H9 (cell line): ENCODE data around the gene IPO11. TPM values are rescaled to one million over a fixed set of nuclear protein-coding genes. Genes with fewer than 3 reads are reported as not detected.
"Not testable (repeated sequence)": the region's sequence is repeated elsewhere in the genome, so short reads cannot be mapped to it uniquely, and the experiment has no call there.

Experiments
- DNase-seq: peaks from one replicate; pipeline ENCODE4 v3.0.0-alpha.2; 2017
- H2AFZ ChIP-seq: one replicate; pipeline ENCODE4 v1.6.1; 2013; ENCODE audit warnings: mild to moderate bottlenecking, low read length, control low read depth, moderate library complexity
- H2AK5ac ChIP-seq: 2 replicates; pipeline ENCODE4 v1.6.1; 2013; ENCODE audit warnings: low read length, control low read depth, mixed read lengths; ENCODE audit not compliant: insufficient read length
- H2BK120ac ChIP-seq: one replicate; pipeline ENCODE4 v1.6.1; 2013; ENCODE audit warnings: low read depth, mild to moderate bottlenecking, low read length, control low read depth, inconsistent platforms; ENCODE audit not compliant: poor library complexity, severe bottlenecking
- H2BK12ac ChIP-seq: 2 replicates; pipeline ENCODE4 v1.6.1; 2013; ENCODE audit warnings: low read length, control low read depth, mixed read lengths, low read depth; ENCODE audit not compliant: insufficient read length
- H2BK15ac ChIP-seq: 2 replicates; pipeline ENCODE4 v1.6.1; 2013; ENCODE audit warnings: low read depth, low read length, control low read depth
- H2BK20ac ChIP-seq: one replicate; pipeline ENCODE4 v1.6.1; 2013; ENCODE audit warnings: low read depth, mild to moderate bottlenecking, low read length, control low read depth, inconsistent platforms; ENCODE audit not compliant: poor library complexity, severe bottlenecking
- H2BK5ac ChIP-seq: 2 replicates; pipeline ENCODE4 v1.6.1; 2013; ENCODE audit warnings: low read length, control low read depth, mixed read lengths; ENCODE audit not compliant: insufficient read length
- H3K14ac ChIP-seq: 2 replicates; pipeline ENCODE4 v1.6.1; 2013; ENCODE audit warnings: low read length, control low read depth; ENCODE audit not compliant: insufficient read depth
- H3K18ac ChIP-seq: 2 replicates; pipeline ENCODE4 v1.6.1; 2013; ENCODE audit warnings: low read depth, mild to moderate bottlenecking, mixed read lengths, low read length, control low read depth; ENCODE audit not compliant: insufficient read length
- H3K23ac ChIP-seq: 2 replicates; pipeline ENCODE4 v1.6.1; 2013; ENCODE audit warnings: low read length, control low read depth, mixed read lengths, low read depth; ENCODE audit not compliant: insufficient read length
- H3K23me2 ChIP-seq: 2 replicates; pipeline ENCODE4 v1.6.1; 2013; ENCODE audit warnings: low read depth, mild to moderate bottlenecking, mixed read lengths, low read length, control low read depth; ENCODE audit not compliant: insufficient read length, poor library complexity, severe bottlenecking
- H3K27ac ChIP-seq: 2 replicates; pipeline ENCODE4 v1.5.1; 2013; ENCODE audit warnings: low read length, control low read depth, mixed read lengths, low read depth; ENCODE audit not compliant: insufficient read length
- H3K27me3 ChIP-seq: 2 replicates; pipeline ENCODE4 v1.6.1; 2013; ENCODE audit warnings: low read length, control low read depth, inconsistent platforms; ENCODE audit not compliant: insufficient read depth
- H3K4ac ChIP-seq: 2 replicates; pipeline ENCODE4 v1.6.1; 2013; ENCODE audit warnings: low read depth, mild to moderate bottlenecking, control low read depth, inconsistent platforms, low read length, moderate library complexity
- H3K4me1 ChIP-seq: 2 replicates; pipeline ENCODE4 v1.6.1; 2013; ENCODE audit warnings: low read length, control low read depth, inconsistent platforms; ENCODE audit not compliant: insufficient read depth
- H3K4me2 ChIP-seq: 2 replicates; pipeline ENCODE4 v1.6.1; 2013; ENCODE audit warnings: low read length, control low read depth, mixed read lengths; ENCODE audit not compliant: insufficient read length, insufficient read depth
- H3K56ac ChIP-seq: 2 replicates; pipeline ENCODE4 v1.6.1; 2013; ENCODE audit warnings: low read depth, mild to moderate bottlenecking, mixed read lengths, low read length, control low read depth; ENCODE audit not compliant: insufficient read length
- H3K79me1 ChIP-seq: 2 replicates; pipeline ENCODE4 v1.6.1; 2013; ENCODE audit warnings: low read depth, mild to moderate bottlenecking, moderate library complexity, low read length, control low read depth, inconsistent platforms; ENCODE audit not compliant: insufficient read depth, poor library complexity, severe bottlenecking
- H3K79me2 ChIP-seq: 2 replicates; pipeline ENCODE4 v1.6.1; 2013; ENCODE audit warnings: low read length, control low read depth, inconsistent platforms; ENCODE audit not compliant: insufficient read depth
- H3K9ac ChIP-seq: 2 replicates; pipeline ENCODE4 v1.6.1; 2013; ENCODE audit warnings: low read length, control low read depth, mixed read lengths; ENCODE audit not compliant: insufficient read length; ENCODE audit errors: extremely low read depth
- H3K9me3 ChIP-seq: one replicate; pipeline ENCODE4 v1.6.1; 2013; ENCODE audit warnings: low read depth, low read length, inconsistent platforms; ENCODE audit not compliant: control insufficient read depth
- H3T11ph ChIP-seq: one replicate; pipeline ENCODE4 v1.6.1; 2013; ENCODE audit warnings: mild to moderate bottlenecking, low read length, control low read depth, inconsistent platforms
- H4K20me1 ChIP-seq: one replicate; pipeline ENCODE4 v1.6.1; 2013; ENCODE audit not compliant: control insufficient read depth, insufficient read length, insufficient read depth
- H4K5ac ChIP-seq: 2 replicates; pipeline ENCODE4 v1.6.1; 2013; ENCODE audit warnings: low read depth, mild to moderate bottlenecking, mixed read lengths, low read length, control low read depth; ENCODE audit not compliant: insufficient read length
- H4K8ac ChIP-seq: replicated peaks from 2 replicates; pipeline ENCODE4 v1.6.1; 2013; ENCODE audit warnings: low read length, control low read depth, mixed read lengths, low read depth; ENCODE audit not compliant: insufficient read length
- H4K91ac ChIP-seq: 2 replicates; pipeline ENCODE4 v1.6.1; 2013; ENCODE audit warnings: low read depth, mild to moderate bottlenecking, moderate library complexity, mixed read lengths, low read length, control low read depth; ENCODE audit not compliant: insufficient read length
- H3K27ac Mint-ChIP-seq, 3 experiments: 2 replicates in 2 of 3; 3 replicates in 1 of 3; pipeline ENCODE4 v1.8.0; 2020 to 2021; ENCODE audit warnings: mixed read lengths in 3 of 3, mild to moderate bottlenecking in 1 of 3, moderate library complexity in 1 of 3
- H3K27me3 Mint-ChIP-seq: 2 replicates; pipeline ENCODE4 v1.8.0; 2021; ENCODE audit warnings: low read depth, mild to moderate bottlenecking, moderate library complexity, mixed read lengths
- H3K36me3 Mint-ChIP-seq, 3 experiments: 2 replicates in 2 of 3; 3 replicates in 1 of 3; pipeline ENCODE4 v1.8.0; 2020 to 2021; ENCODE audit warnings: low read depth in 3 of 3, mixed read lengths in 3 of 3; ENCODE audit not compliant: insufficient read depth in 1 of 3
- H3K4me1 Mint-ChIP-seq, 2 experiments: 2 replicates each; pipeline ENCODE4 v1.8.0; 2020; ENCODE audit warnings: mixed read lengths in 2 of 2
- H3K4me3 Mint-ChIP-seq, 2 experiments: 2 replicates in 1 of 2; 3 replicates in 1 of 2; pipeline ENCODE4 v1.8.0; 2020 to 2021; ENCODE audit warnings: mild to moderate bottlenecking in 2 of 2, mixed read lengths in 2 of 2, moderate library complexity in 1 of 2
- H3K9me3 Mint-ChIP-seq, 2 experiments: 2 replicates in 1 of 2; 3 replicates in 1 of 2; pipeline ENCODE4 v1.8.0; 2020; ENCODE audit warnings: mild to moderate bottlenecking in 2 of 2, mixed read lengths in 2 of 2, moderate library complexity in 1 of 2
- WGBS: extraction: QIAGEN DNeasy Blood & Tissue Kit; methylation state at CpG from one replicate; pipeline ENCODE4 v1.1.7; 2013; ENCODE audit warnings: missing lambda C conversion rate, low lambda C conversion rate, mixed read lengths; ENCODE audit not compliant: insufficient read length; ENCODE audit errors: extremely low coverage; 5-methylcytosine and 5-hydroxymethylcytosine counted together
- total RNA-seq: library from RNA; stranded (reverse); gene quantifications from 2 replicates; pipeline ENCODE4 v1.2.1, GENCODE V29; 2021
- TF ChIP-seq, protein P1 (sequence below): fragments of 200-600 bp; sonication (generic); conservative IDR thresholded peaks from 3 replicates; pipeline ENCODE4 v1.8.0; 2021; ENCODE audit warnings: antibody characterized with exemption, mild to moderate bottlenecking

IPO11 gene
- total RNA-seq, 1 experiment from 2014 or later, result 63.0 TPM

DNA sequence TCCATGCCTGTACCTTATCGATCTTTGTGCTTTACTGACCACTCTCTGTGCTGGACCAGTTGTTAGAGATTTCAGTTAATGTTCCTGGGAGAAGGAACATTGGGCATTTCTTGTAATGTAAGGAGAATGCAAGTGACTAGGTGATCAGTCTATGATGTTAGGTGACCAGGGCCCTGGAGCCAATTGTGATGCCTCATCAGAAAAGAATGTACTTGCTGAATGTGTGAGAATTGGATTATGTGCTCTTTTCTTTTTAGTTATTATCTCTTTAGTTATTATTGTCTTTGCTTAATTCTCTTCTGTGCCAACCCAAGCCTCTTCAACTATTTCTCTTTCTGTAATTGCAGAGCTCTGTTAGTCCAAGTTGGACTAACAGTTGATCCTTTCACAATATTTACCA lies 258.9 kb downstream of the IPO11 start:
- no peak overlapping the region for H2BK120ac ChIP-seq
- DNase-seq, result no peak
- H3K9me3 Mint-ChIP-seq, result peaks cover 11% of the 10 kb centered on the region in 2 experiments
- TF ChIP-seq, protein P1, sequence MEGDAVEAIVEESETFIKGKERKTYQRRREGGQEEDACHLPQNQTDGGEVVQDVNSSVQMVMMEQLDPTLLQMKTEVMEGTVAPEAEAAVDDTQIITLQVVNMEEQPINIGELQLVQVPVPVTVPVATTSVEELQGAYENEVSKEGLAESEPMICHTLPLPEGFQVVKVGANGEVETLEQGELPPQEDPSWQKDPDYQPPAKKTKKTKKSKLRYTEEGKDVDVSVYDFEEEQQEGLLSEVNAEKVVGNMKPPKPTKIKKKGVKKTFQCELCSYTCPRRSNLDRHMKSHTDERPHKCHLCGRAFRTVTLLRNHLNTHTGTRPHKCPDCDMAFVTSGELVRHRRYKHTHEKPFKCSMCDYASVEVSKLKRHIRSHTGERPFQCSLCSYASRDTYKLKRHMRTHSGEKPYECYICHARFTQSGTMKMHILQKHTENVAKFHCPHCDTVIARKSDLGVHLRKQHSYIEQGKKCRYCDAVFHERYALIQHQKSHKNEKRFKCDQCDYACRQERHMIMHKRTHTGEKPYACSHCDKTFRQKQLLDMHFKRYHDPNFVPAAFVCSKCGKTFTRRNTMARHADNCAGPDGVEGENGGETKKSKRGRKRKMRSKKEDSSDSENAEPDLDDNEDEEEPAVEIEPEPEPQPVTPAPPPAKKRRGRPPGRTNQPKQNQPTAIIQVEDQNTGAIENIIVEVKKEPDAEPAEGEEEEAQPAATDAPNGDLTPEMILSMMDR, result no peak
- no peaks in the 10 kb centered on the region for H3K4me1 Mint-ChIP-seq
- no peak overlapping the region for H2BK20ac ChIP-seq
- no peak overlapping the region for H2BK5ac ChIP-seq
- H2AK5ac ChIP-seq, result no peak overlapping the region
- H3K56ac ChIP-seq, result no peak overlapping the region
- no CpG with 5 or more reads among the region's 1 CpG for WGBS
- H2BK12ac ChIP-seq, result no peak overlapping the region
- no peak overlapping the region for H2AFZ ChIP-seq
- no peak overlapping the region for H4K5ac ChIP-seq
- no peak overlapping the region for H3K23ac ChIP-seq
- H4K91ac ChIP-seq, result no peak overlapping the region
- no peaks in the 10 kb centered on the region for H4K20me1 ChIP-seq
- H3K27me3 ChIP-seq, result no peaks in the 10 kb centered on the region
- no peak overlapping the region for H4K8ac ChIP-seq
- H3K36me3 Mint-ChIP-seq, result peaks cover 0 to 4% (median 0%) of the 10 kb centered on the region in 3 experiments; a peak in 4 of 7 replicates
- H3K27me3 Mint-ChIP-seq, result no peaks in the 10 kb centered on the region; the same call in 1 of the 2 replicates
- H3K4ac ChIP-seq, result no peak overlapping the region
- no peak overlapping the region for H3K27ac ChIP-seq
- H3K9me3 ChIP-seq, result no peaks in the 10 kb centered on the region
- no peaks in the 10 kb centered on the region for H3K79me2 ChIP-seq
- no peak overlapping the region for H3T11ph ChIP-seq
- no peaks in the 10 kb centered on the region for H3K4me1 ChIP-seq
- no peaks in the 10 kb centered on the region for H3K79me1 ChIP-seq
- no peak overlapping the region; a peak in 1 of 7 replicates for H3K27ac Mint-ChIP-seq
- no peaks in the 10 kb centered on the region for H3K23me2 ChIP-seq
- no peak overlapping the region for H2BK15ac ChIP-seq
- no peak overlapping the region for H3K18ac ChIP-seq
- no peak overlapping the region for H3K4me3 Mint-ChIP-seq
- no peak overlapping the region for H3K4me2 ChIP-seq
- no peak overlapping the region for H3K14ac ChIP-seq
- H3K9ac ChIP-seq, result no peak overlapping the region

DNA sequence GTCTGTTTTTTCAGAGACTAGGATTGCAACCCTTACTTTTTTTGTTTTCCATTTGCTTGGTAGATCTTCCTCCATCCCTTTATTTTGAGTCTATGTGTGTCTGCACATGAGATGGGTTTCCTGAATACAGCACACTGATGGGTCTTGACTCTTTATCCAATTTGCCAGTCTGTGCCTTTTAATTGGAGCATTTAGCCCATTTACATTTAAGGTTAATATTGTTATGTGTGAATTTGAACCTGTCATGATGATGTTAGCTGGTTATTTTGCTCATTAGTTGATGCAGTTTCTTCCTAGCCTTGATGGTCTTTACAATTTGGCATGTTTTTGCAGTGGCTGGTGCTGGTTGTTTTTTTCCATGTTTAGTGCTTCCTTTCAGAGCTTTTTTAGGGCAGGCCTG lies 264.0 kb downstream of the IPO11 start:
- H3K9me3 ChIP-seq, H3T11ph ChIP-seq: not testable (repeated sequence)

More for the DNA sequence above, 264.0 kb downstream of the IPO11 start:
- H3K4me1 ChIP-seq, H3K23me2 ChIP-seq, H3K18ac ChIP-seq, H3K14ac ChIP-seq, H3K79me1 ChIP-seq, H3K79me2 ChIP-seq, H4K5ac ChIP-seq, H2BK12ac ChIP-seq, H4K8ac ChIP-seq, H3K56ac ChIP-seq, H2AFZ ChIP-seq, H3K4me1 Mint-ChIP-seq, H2BK20ac ChIP-seq, H3K4me3 Mint-ChIP-seq, H4K20me1 ChIP-seq, H3K23ac ChIP-seq, H2AK5ac ChIP-seq, H2BK120ac ChIP-seq, H3K27ac Mint-ChIP-seq, H3K9ac ChIP-seq, H3K4ac ChIP-seq, H3K4me2 ChIP-seq, H3K27me3 Mint-ChIP-seq, H3K27me3 ChIP-seq, H3K27ac ChIP-seq, DNase-seq, H2BK15ac ChIP-seq, H4K91ac ChIP-seq, H2BK5ac ChIP-seq: not testable (repeated sequence)
- Mint-ChIP-seq H3K9me3 (peaks cover 42 to 43% of the 10 kb centered on the region in 2 experiments), H3K36me3 (peaks cover 2 to 26% (median 21%) of the 10 kb centered on the region in 3 experiments)
